GM12878 (cell line): Measurements from ENCODE around the gene CLECL1. TPM values are rescaled to one million over a fixed set of nuclear protein-coding genes. Genes with fewer than 3 reads are reported as not detected.
"Not testable (repeated sequence)": the region's sequence is repeated elsewhere in the genome, so short reads cannot be mapped to it uniquely, and the experiment has no call there.

Experiments
- ATAC-seq: fragments of 200-7000 bp; cut with Tn5 transposase; 3 replicates; pipeline ENCODE4 v1.9.1; 2020; ENCODE audit warnings: mild to moderate bottlenecking, moderate library complexity
- BruUV-seq: library from RNA; stranded (reverse); fragments of 400-500 nt; replicated peaks from 2 replicates; lab custom pipeline; 2021; lab: Mats Ljungman, UMichigan
- CTCF ChIA-PET: fragments of 300-600 bp; sonication (Branson Sonifier 250); formaldehyde crosslinking; extraction: SDS; loops from one replicate; lab custom pipeline; 2021; ENCODE audit warnings: inconsistent platforms; lab: Yijun Ruan, JAX
- POLR2A ChIA-PET: fragments of 350-600 bp; formaldehyde crosslinking; extraction: SDS; loops from one replicate; lab custom pipeline; 2021; ENCODE audit warnings: inconsistent platforms; lab: Charles Lee
- RAD21 ChIA-PET: fragments of 300-600 bp; sonication (Branson Sonifier 250); formaldehyde crosslinking; loops from one replicate; lab custom pipeline; 2023; ENCODE audit warnings: antibody characterized with exemption; ENCODE audit not compliant: unreplicated experiment; lab: Charles Lee
- SMC1A ChIA-PET: fragments of 300-600 bp; sonication (Branson Sonifier 250); formaldehyde crosslinking; loops from one replicate; lab custom pipeline; 2023; ENCODE audit not compliant: unreplicated experiment, uncharacterized antibody; lab: Charles Lee
- DNase-seq: peaks from one replicate; pipeline ENCODE4 v3.0.0-alpha.2; 2011; ENCODE audit warnings: low read depth, low spot score
- FAIRE-seq: peaks from 3 replicates; lab custom pipeline; 2011; peaks lifted over from hg19 to GRCh38; lab: Jason Lieb, UNC
- H2AFZ ChIP-seq: 2 replicates; pipeline ENCODE4 v1.6.0; 2011; ENCODE audit warnings: low read depth, low read length, control low read depth; ENCODE audit not compliant: control insufficient read depth
- H3K27ac ChIP-seq: 2 replicates; pipeline ENCODE4 v1.5.1; 2011; ENCODE audit warnings: control low read depth; ENCODE audit not compliant: control insufficient read depth, insufficient read depth
- H3K27me3 ChIP-seq, 2 experiments: replicated peaks in 1 of 2; 2 replicates each; pipeline versions ENCODE4 v1.6.0 to v1.6.1; 2011; ENCODE audit warnings: low read length in 1 of 2; ENCODE audit not compliant: control insufficient read depth in 2 of 2, insufficient read depth in 2 of 2
- H3K36me3 ChIP-seq, 2 experiments: 2 replicates each; pipeline ENCODE4 v1.5.1; 2011; ENCODE audit warnings: low read length in 1 of 2; ENCODE audit not compliant: control insufficient read depth in 2 of 2, insufficient read depth in 2 of 2
- H3K4me1 ChIP-seq: 2 replicates; pipeline ENCODE4 v1.6.1; 2011; ENCODE audit warnings: mild to moderate bottlenecking, low read length, moderate library complexity, mixed read lengths; ENCODE audit not compliant: control insufficient read depth, insufficient read depth
- H3K4me2 ChIP-seq: 2 replicates; pipeline ENCODE4 v1.6.0; 2011; ENCODE audit warnings: control low read depth; ENCODE audit not compliant: control insufficient read depth, insufficient read depth
- H3K4me3 ChIP-seq: fragments of 200-600 bp; sonication (generic); 2 replicates; pipeline ENCODE4 v1.5.1; 2016
- H3K79me2 ChIP-seq: 2 replicates; pipeline ENCODE4 v1.6.0; 2011; ENCODE audit warnings: low read length; ENCODE audit not compliant: control insufficient read depth, insufficient read depth
- H3K9ac ChIP-seq: 2 replicates; pipeline ENCODE4 v1.8.0; 2011; ENCODE audit warnings: low read length, control low read depth, mixed read lengths; ENCODE audit not compliant: control insufficient read depth, insufficient read depth
- H3K9me3 ChIP-seq: replicated peaks from 3 replicates; pipeline ENCODE4 v1.5.1; 2011; ENCODE audit warnings: mild to moderate bottlenecking, low read length; ENCODE audit not compliant: control insufficient read depth, insufficient read depth
- H4K20me1 ChIP-seq: 2 replicates; pipeline ENCODE4 v1.6.0; 2011; ENCODE audit not compliant: control insufficient read depth, insufficient read depth
- BCL3 ChIP-seq: IDR thresholded peaks from 2 replicates; pipeline ENCODE4 v1.6.1; 2011; ENCODE audit warnings: borderline replicate concordance, low read depth, mild to moderate bottlenecking, moderate library complexity, low read length; ENCODE audit not compliant: insufficient read depth, poor library complexity, severe bottlenecking
- CHD1 ChIP-seq: IDR thresholded peaks from 2 replicates; pipeline ENCODE4 v1.6.1; 2012; ENCODE audit warnings: low read depth, low read length, improper control_type of control experiment
- HDAC2 ChIP-seq: fragments of 200-600 bp; sonication (generic); IDR thresholded peaks from 2 replicates; pipeline ENCODE4 v1.6.1; 2017
- POLR2AphosphoS2 ChIP-seq: IDR thresholded peaks from 2 replicates; pipeline ENCODE4 v1.6.1; 2011; ENCODE audit warnings: low read depth, mild to moderate bottlenecking, low read length, improper control_type of control experiment, moderate library complexity
- STAT3 ChIP-seq: IDR thresholded peaks from 2 replicates; pipeline ENCODE4 v1.6.1; 2011; ENCODE audit warnings: low read depth, low read length, improper control_type of control experiment
- SUZ12 ChIP-seq: fragments of 200-600 bp; sonication (generic); IDR thresholded peaks from one replicate; pipeline ENCODE4 v1.6.1; 2018; ENCODE audit warnings: antibody characterized with exemption, mild to moderate bottlenecking; ENCODE audit not compliant: unreplicated experiment
- YBX1 ChIP-seq: fragments of 450-650 bp; IDR thresholded peaks from 2 replicates; pipeline ENCODE4 v1.6.1; 2016; ENCODE audit warnings: antibody characterized with exemption
- WGBS: methylation state at CpG from one replicate; pipeline ENCODE4 v1.1.6; 2016; ENCODE audit warnings: low lambda C conversion rate; ENCODE audit not compliant: insufficient replicate concordance, insufficient coverage; ENCODE audit errors: missing lambda C conversion rate; 5-methylcytosine and 5-hydroxymethylcytosine counted together
- in situ Hi-C: fragments of 300-500 bp; cut with MboI; formaldehyde crosslinking; loops from 9 replicates; pipeline ENCODE4 v1.14.3; 2018; ENCODE audit warnings: mixed read lengths
- intact Hi-C: fragments of 100-400 bp; cut with micrococcal nuclease; formaldehyde crosslinking; loops from one replicate; pipeline ENCODE4 v1.14.2; 2022; ENCODE audit not compliant: unreplicated experiment
- polyA plus RNA-seq, 11 experiments: library from polyadenylated mRNA; depleted of rRNA in 4 of 11; unstranded in 6 of 11; stranded (reverse) in 5 of 11; fragments of >200 nt; fragmentation: Nextera tagmentation in 4 of 11; fragmentation: Illumina TruSeq in 1 of 11; extraction: Ambion mirVana in 4 of 11; extraction: Trizol in 1 of 11; gene quantifications; 1 replicate in 1 of 11; 2 replicates in 10 of 11; pipeline versions ENCODE4 v1.2.1 to v1.2.3, GENCODE V29; 2011 to 2016; ENCODE audit warnings: inconsistent platforms in 2 of 11, missing spikeins in 2 of 11, low read depth in 1 of 11
- total RNA-seq, 4 experiments: library from RNA; depleted of rRNA in 3 of 4; stranded (reverse); fragments of >200 nt in 3 of 4; fragmentation: Illumina TruSeq in 1 of 4; extraction: Trizol in 1 of 4; gene quantifications; 2 replicates each; pipeline versions ENCODE4 v1.2.1 to v1.2.3, GENCODE V29; 2013 to 2021

CLECL1 gene
- total and polyA plus RNA-seq, 10 of the 15 experiments (the other 5 are each of a cell fraction or from before 2014, with no cell fraction given): 4.6 to 56.5 (median 46.4) TPM

- intact Hi-C loops: no loop called here
- H4K20me1 ChIP-seq: no peaks in the 10 kb centered on the region
- H2AFZ ChIP-seq: no peak overlapping the region
- ChIA-PET CTCF (interaction anchor here (1.2 to 1.7 kb wide), 2 partner anchors 13 to 25 kb away, joined by 3 read pairs; no protein-coding TSS in a partner anchor), RAD21 (no interaction called here), POLR2A (interaction anchor here (0.9 kb wide), 1 partner anchor 22 kb away, joined by 3 read pairs; no protein-coding TSS in a partner anchor), SMC1A (interaction anchor here (1.9 kb wide), 1 partner anchor 9 kb away, joined by 6 read pairs; no protein-coding TSS in a partner anchor)
- H3K36me3 ChIP-seq: peaks cover 0 to 12% of the 10 kb centered on the region in 2 experiments; a peak in 2 of 4 replicates
- H3K27me3 ChIP-seq: peaks cover 0 to 2% of the 10 kb centered on the region in 2 experiments; a peak in 1 of 4 replicates
- no peaks in the 10 kb centered on the region for H3K79me2 ChIP-seq
- no peak overlapping the region for H3K27ac ChIP-seq
- TF ChIP-seq BCL3 (peak; percentile 5), POLR2AphosphoS2 (peak; percentile 44; the same call in 1 of the 2 replicates), YBX1 (no peak)
- no peak for FAIRE-seq
- H3K4me1 ChIP-seq: peaks cover 16% of the 10 kb centered on the region
- no peak for ATAC-seq
- in situ Hi-C loops: no loop called here
- no peak overlapping the region for H3K9ac ChIP-seq
- no TSS peak for BruUV-seq
- WGBS: 39% methylated on average over 2 of the region's 2 CpGs
- H3K4me3 ChIP-seq: no peak overlapping the region
- no peak for DNase-seq
- no peak overlapping the region for H3K4me2 ChIP-seq
- peaks cover 2% of the 10 kb centered on the region for H3K9me3 ChIP-seq
Measured at GRCh38 chr12:9698681-9699080, 34.2 kb downstream of the CLECL1 start.

- H3K79me2 ChIP-seq: no peaks in the 10 kb centered on the region
- no peak overlapping the region for H3K9ac ChIP-seq
Measured at GRCh38 chr12:9697619-9698018, 35.3 kb downstream of the CLECL1 start.

GRCh38 chr12:9695661-9696060 is 37.2 kb downstream of the CLECL1 start:
- H3K36me3 ChIP-seq: peaks cover 0 to 22% of the 10 kb centered on the region in 2 experiments; a peak in 2 of 4 replicates
- H3K9ac ChIP-seq, POLR2A ChIA-PET, RAD21 ChIA-PET, H3K27ac ChIP-seq, in situ Hi-C loops, intact Hi-C loops, H3K4me2 ChIP-seq, DNase-seq, H3K27me3 ChIP-seq, FAIRE-seq, CTCF ChIA-PET, BruUV-seq, H4K20me1 ChIP-seq, H2AFZ ChIP-seq, H3K4me1 ChIP-seq, H3K4me3 ChIP-seq, H3K79me2 ChIP-seq, SMC1A ChIA-PET, ATAC-seq, H3K9me3 ChIP-seq: not testable (repeated sequence)
- 59% methylated on average over 3 of the region's 3 CpGs for WGBS

More at GRCh38 chr12:9697619-9698018, 35.3 kb downstream of the CLECL1 start:
- POLR2A ChIA-PET: no interaction called here
- CTCF ChIA-PET: interaction anchor here (1.4 to 1.7 kb wide), 3 partner anchors 9 to 14 kb away, joined by 3 to 5 read pairs (median 5); no protein-coding TSS in a partner anchor
- SMC1A ChIA-PET: interaction anchor here (0.9 to 1.3 kb wide), 3 partner anchors 11 to 20 kb away, joined by 3 read pairs; no protein-coding TSS in a partner anchor
- RAD21 ChIA-PET: no interaction called here
- Histone ChIP-seq H3K4me3 (no peak overlapping the region), H4K20me1 (no peaks in the 10 kb centered on the region), H3K27ac (no peak overlapping the region), H3K9me3 (peaks cover 2% of the 10 kb centered on the region), H3K4me1 (peaks cover 14% of the 10 kb centered on the region), H2AFZ (no peak overlapping the region), H3K27me3 (peaks cover 0 to 2% of the 10 kb centered on the region in 2 experiments; a peak in 1 of 4 replicates), H3K4me2 (no peak overlapping the region), H3K36me3 (peaks cover 0 to 14% of the 10 kb centered on the region in 2 experiments; a peak in 2 of 4 replicates)
- TF ChIP-seq STAT3 (no peak), HDAC2 (no peak), CHD1 (no peak), SUZ12 (no peak), POLR2AphosphoS2 (0 out of 2 replicates have a peak, but pooled peaks have one; percentile 54)
- no peak for ATAC-seq
- in situ Hi-C loops: no loop called here
- FAIRE-seq: no peak
- no peak for DNase-seq
- no TSS peak for BruUV-seq
- intact Hi-C loops: no loop called here
